AG04449 (cell line): Measurements from ENCODE around the gene BABAM2.

Source experiments
- CTCF ChIA-PET: fragments of 350-600 bp; formaldehyde crosslinking; extraction: SDS; loops from one replicate; lab custom pipeline; 2021; ENCODE audit warnings: antibody characterized with exemption; lab: Yijun Ruan, JAX
- POLR2A ChIA-PET: fragments of 400-600, 350-600 bp; formaldehyde crosslinking; extraction: SDS; loops from one replicate; lab custom pipeline; 2020; ENCODE audit warnings: antibody characterized with exemption, inconsistent platforms; lab: Yijun Ruan, JAX
- DNase-seq: peaks from one replicate; pipeline ENCODE4 v3.0.0-alpha.2; 2010; ENCODE audit warnings: low read depth, low spot score
- H3K4me3 ChIP-seq: 2 replicates; pipeline ENCODE4 v1.5.1; 2011; ENCODE audit warnings: low read depth, mild to moderate bottlenecking, control low read depth, low read length
- TF ChIP-seq, protein P1 (sequence below): IDR thresholded peaks from one replicate; pipeline ENCODE4 v1.5.1; 2011; ENCODE audit warnings: mild to moderate bottlenecking, moderate library complexity, low read length, control low read depth, inconsistent platforms; ENCODE audit not compliant: insufficient read depth; ENCODE audit errors: missing control alignments

BABAM2 gene

DNA sequence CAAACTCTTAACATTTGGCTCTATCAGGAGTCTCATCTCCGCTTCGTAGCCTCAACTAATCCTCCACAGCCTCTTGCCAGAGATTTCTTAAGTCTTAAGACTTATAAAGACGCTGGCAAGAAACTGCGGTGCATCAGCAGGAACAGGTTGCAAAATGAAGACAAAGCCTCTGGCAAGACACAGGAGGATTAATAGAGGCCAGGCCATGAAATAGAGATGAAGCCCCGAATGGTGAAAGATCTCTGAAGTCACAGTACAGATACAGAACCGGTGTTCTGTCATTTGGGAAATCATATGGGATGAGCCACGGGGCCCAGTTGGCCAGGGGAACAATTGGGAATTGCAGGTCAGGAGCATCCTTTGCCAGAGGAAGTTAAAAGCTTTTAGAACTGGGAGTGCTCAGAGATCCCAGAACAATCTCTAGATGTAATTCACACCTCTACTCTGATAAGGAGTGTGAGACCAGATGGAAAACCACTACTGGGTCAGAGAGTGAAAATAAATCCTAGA lies 311.2 kb downstream of the BABAM2 start:
- ChIA-PET CTCF (interaction anchor here (0.7 kb wide), 1 partner anchor 13 kb away, joined by 3 read pairs; no protein-coding TSS in a partner anchor), POLR2A (no interaction called here)
- TF ChIP-seq, protein P1, sequence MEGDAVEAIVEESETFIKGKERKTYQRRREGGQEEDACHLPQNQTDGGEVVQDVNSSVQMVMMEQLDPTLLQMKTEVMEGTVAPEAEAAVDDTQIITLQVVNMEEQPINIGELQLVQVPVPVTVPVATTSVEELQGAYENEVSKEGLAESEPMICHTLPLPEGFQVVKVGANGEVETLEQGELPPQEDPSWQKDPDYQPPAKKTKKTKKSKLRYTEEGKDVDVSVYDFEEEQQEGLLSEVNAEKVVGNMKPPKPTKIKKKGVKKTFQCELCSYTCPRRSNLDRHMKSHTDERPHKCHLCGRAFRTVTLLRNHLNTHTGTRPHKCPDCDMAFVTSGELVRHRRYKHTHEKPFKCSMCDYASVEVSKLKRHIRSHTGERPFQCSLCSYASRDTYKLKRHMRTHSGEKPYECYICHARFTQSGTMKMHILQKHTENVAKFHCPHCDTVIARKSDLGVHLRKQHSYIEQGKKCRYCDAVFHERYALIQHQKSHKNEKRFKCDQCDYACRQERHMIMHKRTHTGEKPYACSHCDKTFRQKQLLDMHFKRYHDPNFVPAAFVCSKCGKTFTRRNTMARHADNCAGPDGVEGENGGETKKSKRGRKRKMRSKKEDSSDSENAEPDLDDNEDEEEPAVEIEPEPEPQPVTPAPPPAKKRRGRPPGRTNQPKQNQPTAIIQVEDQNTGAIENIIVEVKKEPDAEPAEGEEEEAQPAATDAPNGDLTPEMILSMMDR, result no peak
- no peak for DNase-seq
- H3K4me3 ChIP-seq, result no peak overlapping the region

DNA sequence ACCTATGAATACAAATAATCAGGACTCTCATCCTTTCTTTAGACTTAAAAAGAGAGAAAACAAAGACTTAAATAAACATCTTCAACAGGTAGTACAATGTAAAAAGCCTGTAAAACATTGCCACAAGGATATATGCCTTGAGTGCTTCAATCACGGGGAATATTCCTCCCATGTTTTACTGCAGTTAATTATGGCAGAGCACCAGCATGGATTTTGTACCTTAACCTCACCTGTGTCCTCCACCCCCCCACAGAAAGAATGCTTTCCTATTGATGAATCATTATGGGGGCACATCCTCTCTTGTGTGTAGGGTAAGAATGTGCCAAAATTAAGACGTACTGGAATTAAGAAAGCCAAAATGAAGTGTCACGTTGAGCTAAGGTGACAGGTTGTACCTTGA lies 312.2 kb downstream of the BABAM2 start:
- ChIA-PET CTCF (no interaction called here), POLR2A (no interaction called here)
- H3K4me3 ChIP-seq, result no peak overlapping the region
- TF ChIP-seq, protein P1, result no peak
- no peak for DNase-seq

GRCh38 chr2:28206762-28207161 lies 316.2 kb downstream of the BABAM2 start:
- POLR2A ChIA-PET, result no interaction called here
- TF ChIP-seq, protein P1, result no peak
- CTCF ChIA-PET, result no interaction called here
- H3K4me3 ChIP-seq, result no peak overlapping the region
- DNase-seq, result no peak

DNA sequence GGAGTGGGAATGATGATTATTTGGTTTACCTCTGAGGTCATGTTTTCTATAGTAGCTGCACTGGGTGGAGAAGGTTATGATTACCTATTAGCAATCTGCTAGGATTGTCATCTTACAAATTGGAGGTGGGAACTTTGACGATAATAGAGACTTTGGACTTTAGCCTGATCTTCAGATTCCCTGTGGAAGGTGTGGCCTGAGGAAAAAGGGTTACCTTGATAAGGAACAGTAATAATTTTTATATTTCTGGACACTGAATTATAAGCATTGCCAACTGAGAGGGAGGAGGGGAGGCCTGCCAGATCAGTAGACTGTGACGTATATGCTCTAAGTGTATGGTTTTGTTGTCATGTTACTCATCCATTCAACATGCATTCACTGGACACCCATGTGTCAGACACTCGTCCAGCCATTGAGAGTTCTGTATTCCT lies 318.7 kb downstream of the BABAM2 start:
- TF ChIP-seq, protein P1, result no peak
- no peak for DNase-seq
- CTCF ChIA-PET, result no interaction called here
- POLR2A ChIA-PET, result no interaction called here
- no peak overlapping the region for H3K4me3 ChIP-seq

GRCh38 chr2:28209864-28210263 lies 319.3 kb downstream of the BABAM2 start:
- TF ChIP-seq, protein P1, result no peak
- H3K4me3 ChIP-seq, result no peak overlapping the region
- DNase-seq, result no peak
- ChIA-PET POLR2A (no interaction called here), CTCF (no interaction called here)

DNA sequence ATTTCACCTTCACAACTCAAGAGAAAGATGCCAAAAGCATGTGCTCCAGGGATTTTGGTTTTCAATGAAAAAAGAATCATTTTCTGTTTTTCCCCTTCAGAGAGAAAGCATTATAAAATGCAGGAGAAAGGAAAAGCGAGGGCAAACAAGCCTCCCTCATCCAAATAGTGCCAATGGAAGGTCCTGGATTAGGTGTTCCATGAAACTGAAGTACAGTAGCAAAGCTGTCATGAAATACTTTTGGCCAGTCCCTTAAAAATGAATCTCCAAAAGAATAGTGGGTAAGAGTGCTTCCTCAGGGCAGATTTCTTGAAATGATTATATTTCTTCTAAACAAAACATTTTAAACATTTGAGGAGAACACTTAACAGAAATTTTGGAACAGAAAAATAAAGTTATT lies 320.0 kb downstream of the BABAM2 start:
- POLR2A ChIA-PET, result no interaction called here
- TF ChIP-seq, protein P1, result no peak
- H3K4me3 ChIP-seq, result no peak overlapping the region
- CTCF ChIA-PET, result no interaction called here
- DNase-seq, result no peak
